MM.1S (cell line): Measurements from ENCODE around the gene PLD1.

Source experiments
- EZH2phosphoT487 ChIP-seq: fragments of 300-600 bp; sonication (generic); IDR thresholded peaks from 2 replicates; pipeline ENCODE4 v1.6.1; 2018; ENCODE audit warnings: antibody characterized with exemption, low read length
- TF ChIP-seq, protein P1 (sequence below): fragments of 300-600 bp; sonication (generic); IDR thresholded peaks from 2 replicates; pipeline ENCODE4 v1.5.1; 2016; ENCODE audit warnings: antibody characterized with exemption, low read length, mixed read lengths

DNA sequence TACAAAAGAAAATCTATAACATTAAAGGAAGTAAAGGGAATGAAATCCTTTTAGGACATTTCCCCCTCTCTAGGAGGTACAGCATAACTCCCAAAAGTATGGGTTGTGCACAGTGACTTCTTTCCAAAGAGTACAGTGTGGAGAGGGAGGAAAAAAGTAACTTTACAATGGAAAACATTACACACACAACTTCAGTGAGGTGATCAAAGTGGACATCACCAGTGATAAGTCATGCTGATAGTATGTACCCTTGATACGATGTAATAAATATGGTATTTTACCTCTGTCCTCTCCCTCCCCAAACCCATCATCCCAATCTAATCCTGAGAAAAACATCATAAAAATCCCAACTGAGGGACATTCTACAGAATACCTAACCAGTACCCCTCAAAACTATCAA, 10.8 kb downstream of the PLD1 start:
- no peak for TF ChIP-seq EZH2phosphoT487
- TF ChIP-seq, protein P1, sequence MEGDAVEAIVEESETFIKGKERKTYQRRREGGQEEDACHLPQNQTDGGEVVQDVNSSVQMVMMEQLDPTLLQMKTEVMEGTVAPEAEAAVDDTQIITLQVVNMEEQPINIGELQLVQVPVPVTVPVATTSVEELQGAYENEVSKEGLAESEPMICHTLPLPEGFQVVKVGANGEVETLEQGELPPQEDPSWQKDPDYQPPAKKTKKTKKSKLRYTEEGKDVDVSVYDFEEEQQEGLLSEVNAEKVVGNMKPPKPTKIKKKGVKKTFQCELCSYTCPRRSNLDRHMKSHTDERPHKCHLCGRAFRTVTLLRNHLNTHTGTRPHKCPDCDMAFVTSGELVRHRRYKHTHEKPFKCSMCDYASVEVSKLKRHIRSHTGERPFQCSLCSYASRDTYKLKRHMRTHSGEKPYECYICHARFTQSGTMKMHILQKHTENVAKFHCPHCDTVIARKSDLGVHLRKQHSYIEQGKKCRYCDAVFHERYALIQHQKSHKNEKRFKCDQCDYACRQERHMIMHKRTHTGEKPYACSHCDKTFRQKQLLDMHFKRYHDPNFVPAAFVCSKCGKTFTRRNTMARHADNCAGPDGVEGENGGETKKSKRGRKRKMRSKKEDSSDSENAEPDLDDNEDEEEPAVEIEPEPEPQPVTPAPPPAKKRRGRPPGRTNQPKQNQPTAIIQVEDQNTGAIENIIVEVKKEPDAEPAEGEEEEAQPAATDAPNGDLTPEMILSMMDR = no peak
